Measurements from ENCODE around the gene PAEP.

Gene PAEP

GRCh38 chr9:135568026-135568425 is 6.5 kb downstream of the PAEP start:
- FAIRE-seq: no peak
- TF ChIP-seq CTCF (IDR thresholded peaks at IDR 0.05; ENCODE audit: insufficient read depth, missing control alignments): no peak
- DNase-seq (ENCODE audit: insufficient read length, low spot score): no peak

GRCh38 chr9:135570456-135570855 is 8.9 kb downstream of the PAEP start:
- no peak for TF ChIP-seq CTCF (IDR thresholded peaks at IDR 0.05; ENCODE audit: insufficient read depth, missing control alignments)
- FAIRE-seq (no peak), DNase-seq (ENCODE audit: insufficient read length, low spot score) (no peak)

DNA sequence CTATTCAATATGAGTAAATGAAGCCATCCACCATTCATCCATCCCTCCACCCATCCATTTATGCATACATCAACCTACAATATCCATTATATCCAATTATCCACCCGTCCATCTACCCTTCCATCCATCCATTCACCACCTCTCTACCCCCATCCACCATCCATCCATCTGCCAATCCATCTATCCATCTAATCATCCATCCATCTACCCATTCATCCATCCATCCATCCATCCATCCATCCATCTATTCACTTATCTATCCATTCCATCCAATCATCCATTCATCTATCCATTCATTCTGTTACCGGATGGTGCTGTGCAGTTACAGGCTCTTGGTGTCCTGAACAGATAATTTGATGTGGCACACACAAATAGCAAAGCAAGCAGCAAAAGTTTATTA is 10.7 kb downstream of the PAEP start:
- TF ChIP-seq CTCF (IDR thresholded peaks at IDR 0.05; ENCODE audit: insufficient read depth, missing control alignments): no peak
- FAIRE-seq (no peak), DNase-seq (ENCODE audit: insufficient read length, low spot score) (no peak)

DNA sequence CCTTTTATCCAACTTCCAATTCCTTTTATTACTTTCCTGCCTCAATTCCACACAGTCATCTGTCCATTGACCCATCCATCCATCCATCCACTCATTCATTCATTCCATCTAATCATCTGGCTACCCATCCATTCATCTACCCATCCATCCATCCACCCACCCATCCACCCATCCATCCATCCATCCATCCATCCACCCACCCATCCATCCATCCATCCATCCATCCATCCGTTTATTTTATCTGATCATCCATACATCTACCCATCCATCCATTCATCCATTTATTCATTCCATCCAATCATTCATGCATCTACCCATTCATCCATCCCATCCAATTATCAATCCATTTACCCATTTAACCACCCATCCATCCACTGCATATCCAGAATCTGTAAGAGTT is 11.6 kb downstream of the PAEP start:
- no peak for FAIRE-seq
- DNase-seq (ENCODE audit: insufficient read length, low spot score): no peak
- TF ChIP-seq CTCF (IDR thresholded peaks at IDR 0.05; ENCODE audit: insufficient read depth, missing control alignments): no peak

DNA sequence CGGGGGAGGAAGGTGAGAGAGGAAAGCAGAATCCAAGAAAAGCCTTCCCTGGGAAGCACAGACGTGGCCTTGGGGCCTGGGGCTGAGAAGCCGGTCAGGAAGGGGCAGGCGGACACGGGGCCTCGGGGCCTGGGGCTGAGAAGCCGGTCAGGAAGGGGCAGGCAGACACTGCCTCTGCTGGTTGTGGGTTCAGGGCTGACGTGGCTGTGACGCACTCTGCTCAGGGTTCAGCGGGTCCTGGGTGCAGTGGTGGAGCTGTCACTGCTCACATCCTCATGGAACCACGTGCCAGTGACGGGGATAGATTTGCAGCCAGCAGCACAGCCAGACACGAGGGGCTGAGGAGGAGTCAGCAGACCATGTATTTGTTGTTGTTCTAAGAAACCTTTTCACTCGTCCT is 12.8 kb downstream of the PAEP start:
- DNase-seq (ENCODE audit: insufficient read length, low spot score) (no peak), FAIRE-seq (no peak)
- no peak for TF ChIP-seq CTCF (IDR thresholded peaks at IDR 0.05; ENCODE audit: insufficient read depth, missing control alignments)

GRCh38 chr9:135574943-135575342 is 13.4 kb downstream of the PAEP start:
- no peak for TF ChIP-seq CTCF (IDR thresholded peaks at IDR 0.05; ENCODE audit: insufficient read depth, missing control alignments)
- FAIRE-seq: no peak
- no peak for DNase-seq (ENCODE audit: insufficient read length, low spot score)

DNA sequence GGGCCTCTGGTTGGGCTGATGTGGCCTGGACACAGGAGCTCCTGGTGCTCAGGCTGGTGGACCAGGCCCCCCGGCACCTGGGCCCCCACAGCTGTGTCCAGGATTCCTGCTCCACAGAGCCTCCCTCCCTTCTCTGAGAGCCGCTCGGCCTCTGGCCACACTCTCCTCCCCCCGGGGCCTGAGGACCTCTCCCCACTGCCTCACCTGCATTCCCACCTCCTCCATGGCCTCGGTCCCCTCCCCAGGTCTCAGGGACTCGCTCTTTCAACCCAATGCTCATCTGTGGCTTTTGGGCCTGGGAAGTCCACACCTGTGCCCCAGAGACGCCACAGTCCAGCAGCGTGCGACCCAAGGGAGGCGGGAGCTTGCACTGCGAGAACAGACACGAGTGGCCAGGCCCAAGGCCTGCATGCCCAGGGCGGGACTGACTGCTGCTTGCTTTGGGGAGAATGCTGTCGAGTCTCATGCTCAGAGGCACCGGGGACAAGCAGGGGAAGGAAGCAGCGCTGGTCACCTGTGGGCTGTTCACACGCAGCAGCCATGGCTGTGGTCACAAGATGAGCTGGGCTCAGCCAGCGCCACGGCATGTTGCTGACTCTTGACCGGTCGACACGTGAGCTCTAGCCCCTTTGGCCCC is 14.6 kb downstream of the PAEP start:
- no peak for TF ChIP-seq CTCF (IDR thresholded peaks at IDR 0.05; ENCODE audit: insufficient read depth, missing control alignments)
- no peak for DNase-seq (ENCODE audit: insufficient read length, low spot score)
- FAIRE-seq: no peak
